ENCODE data around the gene RTL10.

DNA sequence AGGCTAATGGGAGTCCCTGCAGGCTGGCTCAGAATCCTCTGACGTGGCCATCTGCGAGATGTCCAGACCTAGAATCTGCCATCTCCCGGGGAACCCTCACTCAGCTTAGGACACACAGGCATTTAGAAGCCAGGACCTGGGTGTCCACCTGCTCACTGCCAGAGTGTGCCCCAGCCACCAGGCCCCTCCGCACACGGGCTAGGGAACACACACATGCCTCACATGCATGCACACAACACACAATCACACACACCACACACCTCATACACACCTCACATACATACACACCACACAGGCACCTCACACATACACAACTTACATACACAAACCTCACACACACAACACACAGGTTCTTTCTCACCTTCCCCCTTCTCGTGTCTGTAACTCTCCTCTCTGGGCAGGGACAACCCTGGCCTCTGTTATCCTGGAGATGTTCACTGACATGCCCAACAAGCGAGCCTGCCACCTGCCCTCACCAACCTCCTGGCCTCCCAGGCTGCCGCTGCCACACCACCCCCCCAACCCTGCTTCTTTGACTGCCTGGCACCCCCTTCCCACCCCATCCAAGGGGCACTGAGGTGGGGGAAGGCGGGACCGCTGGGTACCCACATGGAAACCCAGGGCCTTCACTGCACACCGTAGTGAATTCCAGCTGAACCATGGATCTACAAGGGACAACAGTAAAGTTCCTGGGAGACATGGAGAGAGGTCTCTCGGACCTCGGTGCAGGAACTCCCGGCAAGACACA is 38.1 kb downstream of the RTL10 start:
- TF ChIP-seq, protein P1, sequence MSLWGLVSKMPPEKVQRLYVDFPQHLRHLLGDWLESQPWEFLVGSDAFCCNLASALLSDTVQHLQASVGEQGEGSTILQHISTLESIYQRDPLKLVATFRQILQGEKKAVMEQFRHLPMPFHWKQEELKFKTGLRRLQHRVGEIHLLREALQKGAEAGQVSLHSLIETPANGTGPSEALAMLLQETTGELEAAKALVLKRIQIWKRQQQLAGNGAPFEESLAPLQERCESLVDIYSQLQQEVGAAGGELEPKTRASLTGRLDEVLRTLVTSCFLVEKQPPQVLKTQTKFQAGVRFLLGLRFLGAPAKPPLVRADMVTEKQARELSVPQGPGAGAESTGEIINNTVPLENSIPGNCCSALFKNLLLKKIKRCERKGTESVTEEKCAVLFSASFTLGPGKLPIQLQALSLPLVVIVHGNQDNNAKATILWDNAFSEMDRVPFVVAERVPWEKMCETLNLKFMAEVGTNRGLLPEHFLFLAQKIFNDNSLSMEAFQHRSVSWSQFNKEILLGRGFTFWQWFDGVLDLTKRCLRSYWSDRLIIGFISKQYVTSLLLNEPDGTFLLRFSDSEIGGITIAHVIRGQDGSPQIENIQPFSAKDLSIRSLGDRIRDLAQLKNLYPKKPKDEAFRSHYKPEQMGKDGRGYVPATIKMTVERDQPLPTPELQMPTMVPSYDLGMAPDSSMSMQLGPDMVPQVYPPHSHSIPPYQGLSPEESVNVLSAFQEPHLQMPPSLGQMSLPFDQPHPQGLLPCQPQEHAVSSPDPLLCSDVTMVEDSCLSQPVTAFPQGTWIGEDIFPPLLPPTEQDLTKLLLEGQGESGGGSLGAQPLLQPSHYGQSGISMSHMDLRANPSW (CRISPR knock-in tag; conservative IDR thresholded peaks at IDR 0.05; ENCODE audit: low read depth) = no peak
- no peak for TF ChIP-seq CTCF (IDR thresholded peaks at IDR 0.05)
